ENCODE results near the gene NOP9.
"Not testable (repeated sequence)": the region's sequence is repeated elsewhere in the genome, so short reads cannot be mapped to it uniquely, and the experiment has no call there.

NOP9 gene

GRCh38 chr14:24327914-24328313 lies 28.3 kb downstream of the NOP9 start:
- DNase-seq (ENCODE audit: low read depth in 2 of 2) = not testable (repeated sequence)

- DNase-seq (ENCODE audit: low read depth in 2 of 2) = no peak
These were observed 29.5 kb downstream of the NOP9 start for GRCh38 chr14:24329073-24329663.

DNA sequence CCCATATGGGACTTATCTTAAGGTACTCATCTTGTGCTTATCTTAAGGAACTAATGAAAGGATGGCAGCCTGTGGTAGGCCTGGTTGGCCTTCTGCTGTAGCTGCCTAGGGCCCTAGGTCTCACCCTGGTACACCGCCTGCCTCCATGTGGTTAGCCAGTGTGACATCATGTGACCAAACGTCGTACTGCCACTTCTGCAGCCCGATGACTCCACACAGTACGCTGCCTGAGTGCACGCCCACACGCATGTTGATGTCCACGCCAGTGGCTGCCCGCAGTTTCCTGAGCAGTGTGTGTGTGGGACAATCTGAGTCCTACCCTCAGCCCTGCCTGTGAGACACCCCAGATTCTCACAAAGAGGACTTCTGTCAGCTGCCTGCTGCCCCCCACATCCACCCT lies 30.1 kb downstream of the NOP9 start:
- no peak for DNase-seq (ENCODE audit: low read depth in 2 of 2)

- no peak for DNase-seq (ENCODE audit: low read depth in 2 of 2)
These were observed 31.5 kb downstream of the NOP9 start for GRCh38 chr14:24330973-24331674.

GRCh38 chr14:24331731-24332267 lies 32.1 kb downstream of the NOP9 start:
- no peak for DNase-seq (ENCODE audit: low read depth in 2 of 2)

GRCh38 chr14:24332268-24332993 lies 32.8 kb downstream of the NOP9 start:
- DNase-seq (ENCODE audit: low read depth in 2 of 2) = peak; percentile 71 to 72

DNA sequence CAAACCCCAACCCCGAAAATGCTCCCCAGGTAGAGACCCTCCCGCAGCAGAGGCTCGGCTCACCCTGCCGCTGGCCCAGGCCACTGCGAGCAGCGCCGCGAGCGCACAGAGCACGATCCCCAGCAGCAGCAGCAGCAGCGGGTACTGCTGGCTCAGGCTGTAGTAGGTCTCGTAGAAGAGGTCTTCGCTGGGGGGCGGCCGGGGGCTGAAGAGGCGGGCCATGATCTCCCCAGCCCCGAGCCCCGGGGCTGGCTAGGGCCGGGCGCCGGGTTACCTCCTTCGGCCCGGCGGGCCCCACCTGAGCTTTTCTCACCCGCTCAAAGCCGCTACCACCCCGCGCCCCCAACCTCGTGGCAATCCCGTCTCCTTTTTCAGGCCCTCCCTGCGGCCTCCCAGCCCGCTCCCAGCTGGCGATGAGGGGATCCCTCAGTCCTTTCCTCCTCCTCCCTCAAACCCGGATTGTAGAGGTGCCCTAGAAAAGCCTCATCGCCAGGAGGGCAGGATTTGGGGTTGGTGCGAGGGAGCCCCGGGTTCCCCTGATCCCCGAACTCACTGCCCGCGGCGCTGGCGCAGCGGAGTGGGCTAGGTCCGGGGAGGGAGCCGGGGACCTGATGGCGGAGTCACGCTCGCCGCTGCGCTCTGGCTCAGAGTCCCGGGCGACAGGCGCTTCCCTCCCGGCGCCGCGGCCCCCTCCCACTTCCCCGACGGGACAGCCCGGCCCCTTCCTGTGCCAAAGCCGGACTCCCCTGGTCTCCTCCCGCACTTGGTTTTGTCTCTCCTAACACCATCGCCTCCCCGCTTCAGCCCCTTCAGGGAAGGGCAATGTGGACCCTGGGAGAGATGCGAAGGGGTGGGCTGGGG lies 35.0 kb downstream of the NOP9 start, which contains the start of gene ADCY4:
Gene ADCY4, minus strand, starts transcription at position 641 of the 861 bp plus-strand sequence. Its CDS starts 419 bp downstream, at position 222.
- DNase-seq (ENCODE audit: low read depth in 2 of 2) = no peak

- no peak for DNase-seq (ENCODE audit: low read depth in 2 of 2)
These were observed 36.0 kb downstream of the NOP9 start for GRCh38 chr14:24335461-24336171.

- DNase-seq (ENCODE audit: low read depth in 2 of 2) = no peak
These were observed 37.6 kb downstream of the NOP9 start for GRCh38 chr14:24337144-24337823.

DNA sequence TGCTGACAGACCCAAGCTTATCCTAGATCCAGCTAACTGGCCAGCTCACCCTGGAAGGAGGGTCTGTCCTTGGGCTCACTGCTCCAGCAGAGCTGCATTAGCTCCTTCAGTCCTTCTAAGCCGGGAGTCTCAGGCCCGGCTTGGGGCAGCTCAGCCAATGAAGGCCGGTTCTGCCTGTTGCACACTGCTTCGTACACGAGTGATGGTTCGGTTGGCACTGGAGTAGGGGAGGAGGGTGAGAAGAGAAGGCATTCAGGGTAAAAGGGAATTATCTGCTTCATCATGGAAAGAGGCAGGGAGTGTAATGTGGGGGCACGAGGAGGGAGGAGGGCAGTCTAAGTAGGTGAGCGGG lies 38.1 kb downstream of the NOP9 start:
- DNase-seq (ENCODE audit: low read depth in 2 of 2) = no peak

DNA sequence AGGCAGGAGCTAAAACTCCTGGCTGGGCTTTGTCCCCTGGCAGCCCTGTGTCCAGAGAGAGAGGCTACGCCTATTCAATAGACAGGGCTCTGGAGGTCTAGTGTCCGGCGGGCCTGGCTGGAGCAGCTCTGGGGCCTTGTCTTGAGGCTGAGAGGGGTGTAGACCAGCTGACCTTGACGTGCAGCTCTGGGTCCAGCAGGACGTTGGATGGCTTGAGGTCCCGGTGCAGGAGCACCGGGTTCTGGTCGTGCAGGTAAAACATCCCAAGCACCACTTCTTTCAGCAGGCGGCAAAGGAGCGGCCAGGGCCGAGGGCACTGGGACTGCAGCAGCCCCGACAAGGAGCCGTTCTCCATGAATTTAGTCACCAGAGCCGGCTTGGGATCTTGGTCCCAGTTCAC lies 39.2 kb downstream of the NOP9 start:
- no peak for DNase-seq (ENCODE audit: low read depth in 2 of 2)

DNA sequence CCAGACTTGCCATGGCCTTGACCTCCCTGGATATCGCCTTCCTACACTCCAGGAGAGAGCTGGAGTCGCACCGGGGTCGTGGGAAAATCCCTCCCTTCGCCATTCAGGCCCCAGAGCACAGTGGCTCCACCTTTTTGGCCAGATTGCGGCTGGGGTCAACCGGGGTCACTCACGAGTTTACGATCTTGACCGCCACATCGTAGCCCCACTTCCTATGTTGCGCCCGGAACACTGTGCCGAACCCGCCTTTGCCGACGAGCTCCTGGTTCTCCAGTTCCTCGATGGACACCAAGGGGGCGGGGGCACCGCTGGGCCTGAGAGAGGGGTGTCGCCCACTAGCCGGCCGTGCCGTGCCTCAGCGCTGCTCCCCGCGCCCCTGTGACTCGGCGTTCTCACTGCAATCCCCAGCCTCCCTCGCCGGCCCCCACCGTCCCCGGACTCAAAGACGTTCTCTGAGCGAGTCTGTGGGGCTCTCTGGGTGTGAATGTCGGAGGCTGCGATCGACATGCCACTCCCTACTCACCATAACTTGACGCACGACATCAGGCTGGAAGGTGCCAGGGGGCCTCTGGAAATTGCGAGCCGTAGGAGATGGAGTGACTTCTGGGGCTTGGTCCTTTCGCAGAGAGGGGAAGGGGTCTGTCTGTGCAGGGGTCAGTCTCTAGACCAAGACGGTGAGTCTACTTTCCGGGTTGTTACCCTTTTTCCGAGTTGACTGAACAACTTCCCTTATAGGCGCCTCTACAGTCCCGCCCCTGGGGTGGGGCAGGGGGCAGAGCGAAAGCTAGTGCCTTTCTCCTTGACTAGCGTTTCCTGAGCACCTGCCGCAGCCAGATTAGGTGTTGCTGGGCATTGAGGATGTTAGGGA lies 39.9 kb downstream of the NOP9 start, which contains the start of gene RIPK3:
Gene RIPK3, minus strand, starts transcription at position 708 of the 868 bp plus-strand sequence. Its CDS starts 165 bp downstream, at position 543.
- peak; percentile 49 to 56 for DNase-seq (ENCODE audit: low read depth in 2 of 2)

- DNase-seq (ENCODE audit: low read depth in 2 of 2) = no peak
These were observed 41.0 kb downstream of the NOP9 start for GRCh38 chr14:24340606-24341005.

- DNase-seq (ENCODE audit: low read depth in 2 of 2) = no peak
These were observed 43.2 kb downstream of the NOP9 start for GRCh38 chr14:24342889-24343288.

DNA sequence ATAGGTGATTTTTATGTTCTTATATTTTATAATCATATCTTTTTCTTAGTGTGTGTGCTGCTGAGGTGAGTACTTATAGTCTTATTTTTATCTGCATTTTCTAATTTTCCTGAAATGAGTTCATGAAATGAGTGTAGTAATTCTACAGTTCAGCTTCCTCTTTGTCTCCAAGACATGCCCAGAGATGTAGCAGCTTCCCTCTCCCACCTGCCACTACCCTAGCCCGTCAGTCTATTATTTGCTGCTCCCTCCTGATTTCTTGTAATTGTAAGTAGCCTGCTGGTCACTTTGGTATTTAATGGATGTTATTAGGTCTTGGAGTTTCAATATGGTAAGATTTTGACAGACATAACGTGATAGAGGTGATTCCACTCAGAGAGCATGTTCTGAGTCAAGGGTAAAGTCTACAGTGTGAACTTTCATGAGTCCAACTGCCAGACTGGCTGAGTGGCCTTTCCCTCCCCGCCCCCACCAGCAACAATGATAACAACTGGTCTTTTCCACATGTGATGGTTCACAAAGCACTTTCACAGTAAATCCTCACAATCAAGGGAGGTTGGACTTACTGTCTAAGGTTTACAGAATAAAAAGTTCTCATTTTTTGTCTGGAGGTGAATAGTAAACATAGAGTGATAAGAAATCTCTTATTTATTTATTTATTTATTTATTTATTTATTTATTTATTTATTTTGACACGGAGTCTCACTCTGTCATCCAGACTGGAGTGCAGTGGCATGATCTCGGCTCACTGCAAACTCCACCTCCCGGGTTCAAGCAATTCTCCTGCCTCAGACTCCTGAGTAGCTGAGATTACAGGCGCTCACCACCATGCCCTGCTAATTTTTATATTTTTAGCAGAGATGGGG lies 44.4 kb downstream of the NOP9 start:
- no peak for DNase-seq (ENCODE audit: low read depth in 2 of 2)

GRCh38 chr14:24347134-24347533 lies 47.5 kb downstream of the NOP9 start:
- no peak for DNase-seq (ENCODE audit: low read depth in 2 of 2)

GRCh38 chr14:24348186-24348585 lies 48.5 kb downstream of the NOP9 start:
- DNase-seq (ENCODE audit: low read depth in 2 of 2) = no peak

DNA sequence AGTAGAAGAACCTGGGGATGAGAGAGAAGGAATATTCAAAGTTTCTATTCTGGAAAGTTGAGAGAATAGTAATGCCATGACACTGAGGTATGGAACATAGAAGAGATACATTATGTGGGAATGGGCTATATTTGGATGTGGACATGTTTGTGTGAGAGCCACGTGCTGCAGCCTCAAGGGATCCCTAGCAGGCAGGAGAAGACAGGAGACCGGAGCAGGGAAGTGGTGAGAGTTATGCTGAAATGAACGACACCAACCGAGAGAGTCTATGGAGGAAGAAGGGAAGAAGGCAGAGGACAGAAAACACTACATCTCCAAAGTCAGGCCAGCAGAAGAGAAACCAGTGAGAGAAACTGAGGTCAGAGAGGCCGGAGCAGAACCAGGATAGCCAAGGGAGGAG lies 50.1 kb downstream of the NOP9 start:
- DNase-seq (ENCODE audit: low read depth in 2 of 2) = no peak

All from activated CD4-positive, alpha-beta T cell treated with anti-CD3 and anti-CD28 coated beads for 24 hours (primary cell).